Measurements from ENCODE around the gene TNS3.
"Not testable (repeated sequence)": the region's sequence is repeated elsewhere in the genome, so short reads cannot be mapped to it uniquely, and the experiment has no call there.

Gene TNS3

GRCh38 chr7:47472444-47473157 lies 109.3 kb downstream of the TNS3 start:
- no peak for DNase-seq (ENCODE audit: low read depth, low spot score)

GRCh38 chr7:47471831-47472230 lies 110.1 kb downstream of the TNS3 start:
- DNase-seq (ENCODE audit: low read depth, low spot score), result no peak

- no peak for DNase-seq (ENCODE audit: low read depth, low spot score)
Measured at GRCh38 chr7:47471358-47471703, 110.6 kb downstream of the TNS3 start.

- no peak for DNase-seq (ENCODE audit: low read depth, low spot score)
Measured at GRCh38 chr7:47470567-47471357, 111.1 kb downstream of the TNS3 start.

- not testable (repeated sequence) for DNase-seq (ENCODE audit: low read depth, low spot score)
Measured at GRCh38 chr7:47469846-47470245, 112.1 kb downstream of the TNS3 start.

- no peak for DNase-seq (ENCODE audit: low read depth, low spot score)
Measured at GRCh38 chr7:47466832-47467231, 115.1 kb downstream of the TNS3 start.

- no peak for DNase-seq (ENCODE audit: low read depth, low spot score)
Measured at GRCh38 chr7:47465191-47465590, 116.7 kb downstream of the TNS3 start.

- DNase-seq (ENCODE audit: low read depth, low spot score), result no peak
Measured at GRCh38 chr7:47464266-47464665, 117.6 kb downstream of the TNS3 start.

- DNase-seq (ENCODE audit: low read depth, low spot score), result no peak
Measured at GRCh38 chr7:47461746-47462145, 120.2 kb downstream of the TNS3 start.

- DNase-seq (ENCODE audit: low read depth, low spot score), result no peak
Measured at GRCh38 chr7:47461161-47461560, 120.8 kb downstream of the TNS3 start.

- no peak for DNase-seq (ENCODE audit: low read depth, low spot score)
Measured at GRCh38 chr7:47460251-47460989, 121.5 kb downstream of the TNS3 start.

GRCh38 chr7:47458486-47458885 lies 123.4 kb downstream of the TNS3 start:
- DNase-seq (ENCODE audit: low read depth, low spot score), result no peak

GRCh38 chr7:47458057-47458456 lies 123.9 kb downstream of the TNS3 start:
- DNase-seq (ENCODE audit: low read depth, low spot score), result no peak

GRCh38 chr7:47456210-47456955 lies 125.5 kb downstream of the TNS3 start:
- DNase-seq (ENCODE audit: low read depth, low spot score), result no peak

- no peak for DNase-seq (ENCODE audit: low read depth, low spot score)
Measured at GRCh38 chr7:47455872-47456185, 126.1 kb downstream of the TNS3 start.

- DNase-seq (ENCODE audit: low read depth, low spot score), result no peak
Measured at GRCh38 chr7:47454974-47455871, 126.7 kb downstream of the TNS3 start.

GRCh38 chr7:47454069-47454973 lies 127.6 kb downstream of the TNS3 start:
- DNase-seq (ENCODE audit: low read depth, low spot score), result no peak

- no peak for DNase-seq (ENCODE audit: low read depth, low spot score)
Measured at GRCh38 chr7:47453093-47454061, 128.5 kb downstream of the TNS3 start.

GRCh38 chr7:47452715-47453092 lies 129.2 kb downstream of the TNS3 start:
- no peak for DNase-seq (ENCODE audit: low read depth, low spot score)
